Right lobe of liver (tissue), 6 donors: Measurements from ENCODE around the gene INCA1. TPM values are rescaled to one million over a fixed set of nuclear protein-coding genes. Genes with fewer than 3 reads are reported as not detected.

Experiments
- ATAC-seq, 4 donors: fragments of 200-7000 bp; cut with Tn5 transposase; one replicate each; pipeline ENCODE4 v1.9.1; 2020; ENCODE audit warnings: mild to moderate bottlenecking in 4 of 4, moderate library complexity in 4 of 4
- DNase-seq, 3 donors: peaks; one replicate each; pipeline ENCODE4 v3.0.0-alpha.2; 2020
- H3K27ac ChIP-seq, 3 donors: fragments of 200-600 bp; one replicate each; pipeline ENCODE4 v1.8.0; 2022
- H3K27me3 ChIP-seq, 2 donors: fragments of 200-600 bp; one replicate each; pipeline ENCODE4 v1.8.0; 2022
- H3K36me3 ChIP-seq, 4 donors: fragments of 200-600 bp; sonication (generic) in 1 of 4; one replicate each; pipeline versions ENCODE4 v1.5.1 to v1.8.0; 2017 to 2022; ENCODE audit warnings: control low read depth in 1 of 4
- H3K4me1 ChIP-seq, 4 donors: fragments of 200-600 bp; sonication (generic) in 1 of 4; one replicate each; pipeline versions ENCODE4 v1.5.1 to v1.8.0; 2017 to 2022; ENCODE audit warnings: control low read depth in 1 of 4
- H3K4me3 ChIP-seq, 3 donors: fragments of 200-600 bp; one replicate each; pipeline ENCODE4 v1.8.0; 2022
- H3K9me3 ChIP-seq, 4 donors: fragments of 200-600 bp; sonication (generic) in 1 of 4; one replicate each; pipeline versions ENCODE4 v1.5.1 to v1.8.0; 2017 to 2022; ENCODE audit warnings: control low read depth in 1 of 4
- POLR2A ChIP-seq: fragments of 450-650 bp; IDR thresholded peaks from one replicate; pipeline ENCODE4 v1.6.1; 2017; ENCODE audit warnings: antibody characterized with exemption, mild to moderate bottlenecking
- WGBS: methylation state at CpG from one replicate; pipeline ENCODE4 v1.1.6; 2018; ENCODE audit warnings: low coverage, low lambda C conversion rate; ENCODE audit not compliant: insufficient coverage; ENCODE audit errors: missing lambda C conversion rate; 5-methylcytosine and 5-hydroxymethylcytosine counted together
- intact Hi-C, 2 donors: fragments of 100-400 bp; cut with DNase I; formaldehyde crosslinking; loops; one replicate each; pipeline versions ENCODE4 v1.11.2 to v1.14.1; 2022
- total RNA-seq, 6 experiments: library from RNA; depleted of rRNA in 2 of 6; stranded (reverse); fragments of >200 nt in 2 of 6; fragmentation: NEBNext Ultra II Directional in 3 of 6; extraction: Animal tissue kit (Norgen Biotek cat#: 25700) in 3 of 6; gene quantifications; one replicate each; pipeline versions ENCODE4 v1.1.0 to v1.2.4, GENCODE V29; 2016 to 2023
- TF ChIP-seq, protein P1 (sequence below), 4 donors: fragments of 200-600 bp in 3 of 4; fragments of 450-650 bp in 1 of 4; IDR thresholded peaks; one replicate each; pipeline versions ENCODE4 v1.5.1 to v1.8.0; 2016 to 2022; ENCODE audit warnings: antibody characterized with exemption in 4 of 4, mild to moderate bottlenecking in 2 of 4
- donor health status: DM: no; HTN: yes; CAD: no.
- donor health status: DM: no; HTN: no; CAD: no.
- donor health status: DM: no; HTN: no; CAD: no.
- donor health status: DM: no; HTN: yes; CAD: no.
- donor health status: DM: no; HTN: yes; CAD: no.

INCA1 gene
- total RNA-seq, 6 experiments from 2014 or later, result 0.83 to 1.3 (median 0.97) TPM; not detected in 1

DNA sequence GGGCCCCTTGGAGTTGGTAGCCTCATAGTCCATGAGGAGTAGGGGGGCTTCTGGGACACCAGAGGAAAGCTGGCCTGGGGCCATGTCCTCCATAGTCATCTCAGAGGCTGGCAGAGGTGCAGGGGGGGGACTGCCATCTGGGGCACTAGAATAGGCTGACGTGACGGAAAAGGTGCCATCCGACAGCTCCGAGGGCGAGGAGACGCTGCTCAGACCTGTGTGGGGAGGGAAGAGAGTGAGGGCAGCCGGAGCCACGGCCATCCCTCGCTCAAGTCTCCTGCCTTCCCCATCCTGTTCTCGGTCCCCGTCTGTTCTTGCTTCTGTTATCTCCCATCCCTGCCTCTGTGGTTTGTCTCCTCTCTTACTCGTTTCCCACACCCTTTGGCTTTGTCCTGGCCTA lies 25.0 kb downstream of the INCA1 start:
- ATAC-seq, result no peak
- intact Hi-C loops, result loop anchor here in 1 of 2 donors (10.0 kb wide), 1 partner anchor 58 kb away; no protein-coding TSS in a partner anchor
- H3K27ac ChIP-seq, result no peak overlapping the region
- no peaks in the 10 kb centered on the region for H3K9me3 ChIP-seq
- TF ChIP-seq POLR2A, result no peak
- TF ChIP-seq, protein P1, sequence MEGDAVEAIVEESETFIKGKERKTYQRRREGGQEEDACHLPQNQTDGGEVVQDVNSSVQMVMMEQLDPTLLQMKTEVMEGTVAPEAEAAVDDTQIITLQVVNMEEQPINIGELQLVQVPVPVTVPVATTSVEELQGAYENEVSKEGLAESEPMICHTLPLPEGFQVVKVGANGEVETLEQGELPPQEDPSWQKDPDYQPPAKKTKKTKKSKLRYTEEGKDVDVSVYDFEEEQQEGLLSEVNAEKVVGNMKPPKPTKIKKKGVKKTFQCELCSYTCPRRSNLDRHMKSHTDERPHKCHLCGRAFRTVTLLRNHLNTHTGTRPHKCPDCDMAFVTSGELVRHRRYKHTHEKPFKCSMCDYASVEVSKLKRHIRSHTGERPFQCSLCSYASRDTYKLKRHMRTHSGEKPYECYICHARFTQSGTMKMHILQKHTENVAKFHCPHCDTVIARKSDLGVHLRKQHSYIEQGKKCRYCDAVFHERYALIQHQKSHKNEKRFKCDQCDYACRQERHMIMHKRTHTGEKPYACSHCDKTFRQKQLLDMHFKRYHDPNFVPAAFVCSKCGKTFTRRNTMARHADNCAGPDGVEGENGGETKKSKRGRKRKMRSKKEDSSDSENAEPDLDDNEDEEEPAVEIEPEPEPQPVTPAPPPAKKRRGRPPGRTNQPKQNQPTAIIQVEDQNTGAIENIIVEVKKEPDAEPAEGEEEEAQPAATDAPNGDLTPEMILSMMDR (IDR thresholded peaks at IDR 0.05), result no peak
- H3K27me3 ChIP-seq, result no peaks in the 10 kb centered on the region
- peaks cover 0 to 21% (median 10%) of the 10 kb centered on the region in 4 donors for H3K4me1 ChIP-seq
- H3K4me3 ChIP-seq, result no peak overlapping the region
- no peak for DNase-seq
- H3K36me3 ChIP-seq, result peaks cover 0 to 18% (median 6%) of the 10 kb centered on the region in 4 donors
- WGBS, result no CpG with 5 or more reads among the region's 12 CpGs

DNA sequence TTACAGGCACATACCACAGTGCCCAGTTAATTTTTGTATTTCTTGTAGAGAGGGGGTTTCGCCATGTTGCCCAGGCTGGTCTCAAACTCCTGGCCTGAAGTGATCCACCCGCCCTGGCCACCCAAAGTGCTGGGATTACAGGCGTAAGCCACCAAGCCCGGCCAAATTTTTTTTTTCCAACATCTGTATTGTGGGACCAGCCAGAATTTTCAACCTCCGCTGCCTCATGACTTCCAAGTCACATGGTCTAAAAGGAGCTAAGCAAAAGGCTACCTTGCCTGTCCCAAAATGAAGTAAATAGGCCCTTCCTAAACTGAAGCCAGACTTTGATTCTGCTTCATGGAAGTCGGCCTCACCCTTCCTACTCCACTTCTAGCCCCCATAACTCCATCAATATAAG lies 25.5 kb downstream of the INCA1 start:
- H3K36me3 ChIP-seq, result peaks cover 0 to 13% (median 3%) of the 10 kb centered on the region in 4 donors
- intact Hi-C loops, result loop anchor here in 1 of 2 donors (10.0 kb wide), 1 partner anchor 57 kb away; no protein-coding TSS in a partner anchor
- no peaks in the 10 kb centered on the region for H3K27me3 ChIP-seq
- H3K27ac ChIP-seq, result no peak overlapping the region
- ATAC-seq, result no peak
- 87% methylated on average over 4 of the region's 6 CpGs for WGBS
- peaks cover 0 to 21% (median 10%) of the 10 kb centered on the region in 4 donors for H3K4me1 ChIP-seq
- TF ChIP-seq, protein P1 (IDR thresholded peaks at IDR 0.05), result no peak
- TF ChIP-seq POLR2A, result no peak
- no peak overlapping the region for H3K4me3 ChIP-seq
- DNase-seq, result no peak
- H3K9me3 ChIP-seq, result no peaks in the 10 kb centered on the region

DNA sequence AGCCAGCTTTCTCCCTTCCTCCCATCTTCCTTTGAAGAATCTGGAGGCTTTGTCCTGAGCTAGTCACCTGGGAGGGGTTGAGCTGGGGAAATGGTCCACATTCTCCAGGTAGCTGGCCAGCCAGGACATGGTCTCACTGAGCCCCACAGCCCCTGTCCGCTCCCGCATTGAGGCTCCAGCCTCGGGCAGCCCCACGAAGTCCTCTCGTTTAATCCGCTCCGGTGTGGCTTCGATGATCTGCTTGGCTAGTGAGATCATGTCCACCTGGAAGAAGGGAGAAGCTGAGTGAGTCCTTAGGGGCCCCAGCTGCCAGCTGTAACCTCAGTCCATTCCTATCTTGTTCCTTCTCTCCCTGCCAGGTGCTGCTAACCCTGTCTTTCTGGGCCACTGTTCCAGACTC lies 27.0 kb downstream of the INCA1 start:
- TF ChIP-seq, protein P1 (IDR thresholded peaks at IDR 0.05), result no peak
- TF ChIP-seq POLR2A, result no peak
- DNase-seq, result no peak
- H3K36me3 ChIP-seq, result peaks cover 0 to 7% (median under 1%) of the 10 kb centered on the region in 4 donors
- H3K4me3 ChIP-seq, result no peak overlapping the region
- H3K9me3 ChIP-seq, result no peaks in the 10 kb centered on the region
- H3K27ac ChIP-seq, result peak overlapping the region in 2 of 3 donors; percentile 59 to 87
- no peak for ATAC-seq
- no CpG with 5 or more reads among the region's 8 CpGs for WGBS
- no peaks in the 10 kb centered on the region for H3K27me3 ChIP-seq
- peaks cover 0 to 24% (median 12%) of the 10 kb centered on the region in 4 donors for H3K4me1 ChIP-seq
- intact Hi-C loops, result loop anchor here in 1 of 2 donors (10.0 kb wide), 1 partner anchor 55 kb away; no protein-coding TSS in a partner anchor

DNA sequence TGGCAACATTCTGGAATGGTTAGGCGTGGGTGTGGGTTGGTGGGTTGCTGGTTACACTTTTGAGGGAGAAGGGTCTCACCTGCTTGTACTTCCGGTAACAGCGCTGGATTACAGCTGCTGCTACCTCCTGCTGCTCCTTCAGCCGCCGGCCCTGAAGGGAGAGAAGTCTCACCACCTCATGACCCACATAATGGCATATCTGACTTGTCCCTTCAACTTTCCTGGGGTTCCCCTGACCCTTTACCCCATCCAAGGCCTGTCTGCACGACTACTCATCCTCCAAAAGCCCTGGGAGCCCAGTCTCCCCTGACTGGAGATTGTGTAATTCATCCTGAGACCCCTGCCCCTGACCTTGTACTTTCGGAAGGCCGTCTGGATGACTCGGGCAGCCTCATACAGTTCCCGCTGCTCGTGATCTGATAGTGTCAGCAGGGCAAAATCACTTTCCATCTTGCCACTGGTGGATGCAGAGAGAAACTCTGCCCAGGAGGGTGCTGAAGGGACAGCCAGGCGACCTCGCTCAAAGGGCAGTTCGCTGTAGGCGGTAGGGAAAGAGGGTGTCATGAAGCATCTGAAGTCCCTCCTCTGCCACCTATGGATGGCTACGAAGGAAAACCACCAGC lies 27.7 kb downstream of the INCA1 start:
- intact Hi-C loops, result loop anchor here in 1 of 2 donors (10.0 kb wide), 1 partner anchor 55 kb away; no protein-coding TSS in a partner anchor
- Histone ChIP-seq H3K4me3 (peak overlapping the region in 2 of 3 donors; percentile 65 to 78), H3K27ac (peak overlapping the region; percentile 54 to 87 (median 59)), H3K27me3 (no peaks in the 10 kb centered on the region), H3K36me3 (peaks cover 0 to 7% (median under 1%) of the 10 kb centered on the region in 4 donors), H3K4me1 (peaks cover 0 to 24% (median 12%) of the 10 kb centered on the region in 4 donors), H3K9me3 (no peaks in the 10 kb centered on the region)
- 37% methylated on average over 15 of the region's 16 CpGs for WGBS
- no peak for TF ChIP-seq POLR2A
- TF ChIP-seq, protein P1 (IDR thresholded peaks at IDR 0.05), result no peak
- DNase-seq (peak in 2 of 3 donors; percentile 76 to 82), ATAC-seq (peak in 2 of 4 donors; percentile 1 to 5)
